Measurements from ENCODE around the gene AGO1. TPM values are rescaled to one million over a fixed set of nuclear protein-coding genes. Genes with fewer than 3 reads are reported as not detected.
A peak's percentile ranks its signal among the peaks of the same experiment; 100 is the strongest.

The AGO1 gene
- total RNA-seq (ENCODE audit: low replicate concordance), result 15.3 and 20.3 TPM in 2 replicates

DNA sequence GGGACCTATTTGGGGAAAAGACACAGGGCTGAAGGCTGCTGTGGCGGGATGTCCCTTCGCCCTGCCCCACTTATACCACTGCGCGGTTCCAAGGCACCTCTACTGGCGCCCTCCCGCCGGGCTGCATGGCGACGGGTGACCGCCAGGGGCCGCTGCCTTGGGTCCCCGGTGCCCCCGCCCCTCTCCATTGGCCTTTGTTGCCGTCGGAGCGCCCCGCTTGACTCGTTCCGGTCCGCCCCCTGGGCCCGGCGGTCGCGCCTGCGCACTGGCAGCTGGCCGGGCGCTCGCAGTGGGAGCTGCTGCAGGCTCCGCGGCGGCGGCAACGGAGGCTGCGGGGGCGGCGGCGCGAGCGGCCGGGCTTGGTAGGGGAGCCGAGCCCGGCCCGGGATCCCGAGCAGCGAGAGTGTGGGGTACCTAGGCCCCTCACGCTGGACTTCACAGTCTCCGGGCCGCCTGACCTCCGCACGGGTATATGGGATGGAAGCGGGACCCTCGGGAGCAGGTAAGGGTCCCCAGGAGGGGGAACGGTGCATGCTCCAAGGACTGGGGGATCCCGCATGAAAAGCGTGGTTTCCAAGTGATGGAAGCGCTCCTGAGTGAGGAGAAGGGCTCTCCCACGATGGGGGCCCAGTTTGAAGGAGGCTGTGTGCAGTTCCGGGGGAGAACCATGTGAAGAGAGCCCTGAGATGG is at the start of gene AGO1:
Gene AGO1, plus strand, starts transcription at position 265 of the 690 bp plus-strand sequence. Its CDS starts 213 bp downstream, at position 478.
- TF ChIP-seq, protein P1, sequence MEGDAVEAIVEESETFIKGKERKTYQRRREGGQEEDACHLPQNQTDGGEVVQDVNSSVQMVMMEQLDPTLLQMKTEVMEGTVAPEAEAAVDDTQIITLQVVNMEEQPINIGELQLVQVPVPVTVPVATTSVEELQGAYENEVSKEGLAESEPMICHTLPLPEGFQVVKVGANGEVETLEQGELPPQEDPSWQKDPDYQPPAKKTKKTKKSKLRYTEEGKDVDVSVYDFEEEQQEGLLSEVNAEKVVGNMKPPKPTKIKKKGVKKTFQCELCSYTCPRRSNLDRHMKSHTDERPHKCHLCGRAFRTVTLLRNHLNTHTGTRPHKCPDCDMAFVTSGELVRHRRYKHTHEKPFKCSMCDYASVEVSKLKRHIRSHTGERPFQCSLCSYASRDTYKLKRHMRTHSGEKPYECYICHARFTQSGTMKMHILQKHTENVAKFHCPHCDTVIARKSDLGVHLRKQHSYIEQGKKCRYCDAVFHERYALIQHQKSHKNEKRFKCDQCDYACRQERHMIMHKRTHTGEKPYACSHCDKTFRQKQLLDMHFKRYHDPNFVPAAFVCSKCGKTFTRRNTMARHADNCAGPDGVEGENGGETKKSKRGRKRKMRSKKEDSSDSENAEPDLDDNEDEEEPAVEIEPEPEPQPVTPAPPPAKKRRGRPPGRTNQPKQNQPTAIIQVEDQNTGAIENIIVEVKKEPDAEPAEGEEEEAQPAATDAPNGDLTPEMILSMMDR (IDR thresholded peaks at IDR 0.05; ENCODE audit: insufficient read depth, low read length), result peak; percentile 93
- peak; percentile 89 for DNase-seq (ENCODE audit: low read depth)
- H3K4me3 ChIP-seq (ENCODE audit: low read depth, low read length), result peak within 1 kb of the TSS; percentile 100

DNA sequence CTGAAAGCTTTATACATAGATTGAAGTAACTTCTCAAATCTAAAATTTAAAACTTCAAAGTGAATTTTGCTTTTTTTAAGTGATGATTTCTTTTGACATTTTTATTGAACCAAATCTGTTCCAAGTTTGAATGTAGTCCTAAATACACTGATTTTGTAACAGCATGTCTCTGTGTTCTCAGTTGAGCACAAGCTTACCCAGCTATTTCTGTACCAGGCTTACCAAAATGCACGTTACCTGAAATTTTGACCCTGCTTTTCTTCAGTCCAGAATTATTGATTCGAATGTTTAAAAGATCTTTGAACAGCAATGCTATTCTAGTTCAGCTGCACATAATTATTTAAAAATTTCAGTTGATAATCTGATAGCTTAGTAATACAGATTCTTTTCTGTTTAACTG is 49.6 kb upstream of the AGO1 start:
- TF ChIP-seq, protein P1 (IDR thresholded peaks at IDR 0.05; ENCODE audit: insufficient read depth, low read length), result no peak
- no peak overlapping the region for H3K4me3 ChIP-seq (ENCODE audit: low read depth, low read length)
- no peak for DNase-seq (ENCODE audit: low read depth)

DNA sequence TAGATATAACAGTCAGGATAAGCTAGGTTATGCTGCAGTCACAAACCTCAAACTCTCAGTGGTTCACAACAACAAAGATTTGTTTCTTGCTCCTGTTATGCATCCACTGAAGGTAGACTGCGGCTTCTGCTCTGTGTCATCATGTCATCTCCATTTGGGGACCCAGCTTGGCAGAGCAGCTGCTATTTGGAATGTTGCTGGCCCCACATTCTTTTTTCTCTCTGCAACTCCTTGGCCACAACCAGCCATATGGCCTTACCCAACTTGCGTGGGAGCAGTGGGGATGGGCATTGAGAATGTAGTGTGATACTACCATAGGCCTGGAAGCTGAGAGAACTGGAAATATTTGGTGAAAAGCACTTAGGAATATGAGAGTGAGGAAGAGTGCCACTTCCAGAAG is 48.8 kb upstream of the AGO1 start:
- H3K4me3 ChIP-seq (ENCODE audit: low read depth, low read length), result no peak overlapping the region
- no peak for DNase-seq (ENCODE audit: low read depth)
- TF ChIP-seq, protein P1 (IDR thresholded peaks at IDR 0.05; ENCODE audit: insufficient read depth, low read length), result no peak

DNA sequence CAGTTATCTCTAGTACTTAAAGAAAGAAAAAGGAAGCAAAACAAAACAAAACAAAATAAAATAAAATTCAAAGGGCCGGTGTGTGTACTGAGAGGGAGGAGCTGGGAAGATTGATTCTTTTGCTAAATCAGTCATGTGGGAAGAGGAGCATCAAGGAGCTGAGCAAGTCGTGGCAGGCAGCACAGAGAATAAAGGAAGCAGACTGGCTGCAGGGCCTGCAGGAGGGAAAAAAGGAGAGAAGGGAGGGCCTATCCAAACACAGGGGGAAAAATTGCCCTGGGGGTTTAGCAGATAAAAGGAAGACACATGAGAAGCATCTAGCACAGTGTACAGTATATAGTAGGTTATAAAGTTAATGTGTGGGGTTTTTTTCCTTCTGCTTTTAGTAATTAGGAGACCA is 47.6 kb upstream of the AGO1 start:
- no peak for DNase-seq (ENCODE audit: low read depth)
- TF ChIP-seq, protein P1 (IDR thresholded peaks at IDR 0.05; ENCODE audit: insufficient read depth, low read length), result no peak
- no peak overlapping the region for H3K4me3 ChIP-seq (ENCODE audit: low read depth, low read length)

DNA sequence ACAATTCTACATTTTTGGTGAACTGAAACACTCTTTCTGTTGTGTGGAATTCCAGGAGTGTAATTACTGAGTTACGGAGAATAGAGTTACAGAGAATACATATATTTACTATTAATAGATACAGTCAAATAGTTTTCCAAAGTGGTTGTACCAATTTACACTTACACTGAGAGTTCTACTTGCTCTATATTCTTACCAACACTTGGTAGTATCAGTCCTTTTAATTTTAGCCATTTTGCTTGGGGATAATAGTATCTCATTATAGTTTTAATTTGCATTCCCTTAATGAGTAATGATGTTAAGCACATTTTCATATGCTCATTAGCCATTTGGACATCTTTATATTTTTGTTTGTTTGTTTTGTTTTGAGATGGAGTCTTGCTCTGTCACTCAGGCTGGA is 46.3 kb upstream of the AGO1 start:
- H3K4me3 ChIP-seq (ENCODE audit: low read depth, low read length), result no peak overlapping the region
- TF ChIP-seq, protein P1 (IDR thresholded peaks at IDR 0.05; ENCODE audit: insufficient read depth, low read length), result no peak
- DNase-seq (ENCODE audit: low read depth), result no peak

DNA sequence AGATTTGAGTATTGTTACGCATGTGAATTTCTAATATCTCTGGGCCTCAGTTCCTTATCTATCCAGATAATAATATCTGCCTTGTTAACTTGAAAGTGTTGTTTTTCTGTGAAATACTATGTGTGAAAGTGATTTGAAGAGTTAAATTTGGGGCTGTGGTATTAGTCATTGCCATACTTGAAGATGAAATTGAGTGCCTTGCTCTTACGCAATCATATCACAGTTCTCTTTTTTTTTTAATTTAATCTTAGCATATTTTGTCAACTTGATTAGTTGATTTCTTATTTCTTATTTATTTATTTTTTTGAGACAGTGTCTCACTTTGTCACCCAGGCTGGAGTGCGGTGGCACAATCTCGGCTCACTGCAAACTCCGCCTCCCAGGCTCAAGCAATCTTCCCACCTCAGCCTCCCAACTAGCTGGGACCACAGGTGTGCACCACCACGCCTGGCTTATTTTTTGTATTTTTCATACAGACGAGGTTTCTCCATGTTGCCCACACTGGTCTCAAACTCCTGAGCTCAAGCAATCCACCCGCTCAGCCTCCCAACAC is 44.2 kb upstream of the AGO1 start:
- peak; percentile 10 for DNase-seq (ENCODE audit: low read depth)
- TF ChIP-seq, protein P1 (IDR thresholded peaks at IDR 0.05; ENCODE audit: insufficient read depth, low read length), result no peak
- H3K4me3 ChIP-seq (ENCODE audit: low read depth, low read length), result no peak overlapping the region
